T1000 (cell line): ENCODE measurements around the gene SF3A1.
A peak's percentile ranks its signal among the peaks of the same experiment; 100 is the strongest.

Experiments
- DNase-seq: peaks from one replicate; lab custom pipeline; 2025; ENCODE audit warnings: mixed read lengths; lab: John Stamatoyannopoulos, UW

Gene SF3A1

DNA sequence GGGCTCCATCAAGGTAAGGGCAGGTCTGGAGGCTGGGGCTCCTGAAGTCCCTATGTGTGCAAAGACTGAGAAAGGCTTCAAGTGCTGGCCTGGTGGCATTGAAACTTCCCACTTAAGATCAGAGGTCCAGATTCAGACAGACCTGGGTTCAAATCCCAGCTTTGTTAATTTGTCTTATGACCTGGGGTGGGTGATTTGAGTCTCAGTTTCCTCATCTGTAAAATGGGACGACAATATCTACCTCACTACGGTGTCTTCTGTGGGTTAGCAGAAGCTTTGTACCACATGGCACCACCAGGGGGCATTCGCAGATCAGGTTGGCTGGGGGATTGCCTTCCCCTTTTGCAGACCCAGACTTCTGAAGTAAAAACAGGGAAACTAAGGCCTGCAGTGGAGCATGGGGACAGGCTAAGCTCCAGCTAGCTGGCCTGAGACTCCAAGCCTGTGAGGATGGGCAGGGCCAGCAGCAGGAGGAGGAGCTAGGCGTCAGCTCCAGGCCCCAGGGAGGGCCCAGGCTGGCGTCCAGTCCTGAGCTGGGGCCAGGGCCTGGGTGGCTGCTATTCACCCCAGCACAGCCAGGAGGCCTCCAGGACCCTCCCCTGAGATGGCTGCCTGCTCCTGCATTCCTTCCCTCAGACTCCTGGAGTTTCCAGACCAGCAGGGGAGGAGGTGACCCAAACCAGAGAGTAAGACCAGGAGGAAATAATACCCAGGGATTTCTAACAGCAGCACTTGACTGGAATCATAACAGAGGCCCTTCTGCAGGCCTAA lies 68.9 kb downstream of the SF3A1 start:
- DNase-seq: peak; percentile 65

DNA sequence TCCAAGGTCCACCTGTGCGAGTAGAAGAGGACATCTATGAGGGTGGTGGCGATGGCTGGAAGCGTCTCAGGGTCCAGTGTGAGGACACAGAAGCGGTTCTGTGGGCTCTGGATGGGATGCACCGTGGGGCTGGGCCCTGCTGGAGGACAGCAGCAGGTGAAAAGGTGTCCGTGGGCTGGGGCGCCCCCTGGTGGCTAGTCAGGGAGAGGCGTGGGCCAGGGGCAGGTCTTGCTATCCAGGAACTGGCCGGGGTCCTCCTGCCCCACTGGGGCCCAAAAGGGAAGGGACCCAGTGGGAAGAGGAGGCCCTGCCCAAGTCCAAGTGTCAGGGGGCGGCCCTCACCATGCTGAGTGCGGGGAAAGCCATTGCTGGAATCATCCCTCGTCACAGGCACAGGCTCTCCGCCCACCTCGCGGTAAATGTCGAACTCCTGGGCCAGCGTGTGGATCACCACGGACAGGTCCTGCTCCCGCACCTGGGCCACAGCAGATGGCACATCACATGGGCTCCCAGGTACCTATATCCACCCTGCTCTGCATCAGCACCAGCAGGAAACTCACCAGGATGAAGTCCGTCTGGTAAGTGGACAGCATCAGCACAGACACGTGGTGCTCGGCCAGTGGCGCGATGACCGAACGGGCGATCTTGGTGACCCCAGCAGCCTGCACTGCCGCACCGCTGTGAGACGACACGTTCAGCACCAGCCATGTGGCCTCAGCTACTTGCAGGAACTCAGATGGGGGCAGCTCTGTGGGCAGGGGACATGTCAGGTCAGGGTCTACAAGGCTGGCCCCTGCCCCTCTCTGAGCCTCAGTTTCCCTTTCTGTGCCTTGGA lies 69.7 kb downstream of the SF3A1 start:
- DNase-seq: peak; percentile 40

DNA sequence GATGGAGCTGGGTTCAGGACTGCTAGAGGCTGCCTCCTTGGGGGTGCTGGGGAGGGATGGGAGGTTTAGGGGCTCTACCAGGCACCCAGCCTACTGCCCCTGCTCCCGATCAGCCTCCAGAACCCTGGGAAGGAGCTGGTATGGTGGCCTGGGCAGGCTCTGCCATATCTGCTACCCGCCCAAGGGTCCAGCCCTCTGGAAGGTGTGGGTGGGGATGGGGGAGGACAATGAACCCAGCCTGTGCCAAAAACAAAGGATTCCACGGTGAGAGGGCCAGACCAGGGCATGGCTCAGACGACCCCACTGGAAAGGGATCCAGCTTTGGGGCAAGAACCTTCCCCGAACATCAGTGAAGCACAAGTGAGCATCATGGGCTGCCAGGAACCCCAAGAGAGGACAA lies 70.4 kb downstream of the SF3A1 start:
- DNase-seq: no peak

DNA sequence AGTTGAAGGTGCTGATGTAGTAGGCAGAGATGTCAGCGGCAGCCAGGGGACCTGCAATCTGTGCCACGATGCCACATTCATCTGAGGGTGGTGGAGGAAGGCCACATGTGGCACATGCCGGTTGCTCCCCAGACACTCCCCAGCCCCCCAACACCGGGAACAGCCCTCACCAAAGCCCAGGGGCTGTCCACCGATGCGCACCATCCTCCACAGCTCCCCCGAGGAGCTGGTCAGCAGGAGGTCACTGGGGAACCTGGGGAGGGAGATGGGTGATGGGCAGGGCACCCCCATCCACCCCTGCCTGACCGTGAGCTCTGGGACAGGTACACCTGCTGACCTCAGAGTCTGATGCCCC lies 70.9 kb downstream of the SF3A1 start:
- no peak for DNase-seq

DNA sequence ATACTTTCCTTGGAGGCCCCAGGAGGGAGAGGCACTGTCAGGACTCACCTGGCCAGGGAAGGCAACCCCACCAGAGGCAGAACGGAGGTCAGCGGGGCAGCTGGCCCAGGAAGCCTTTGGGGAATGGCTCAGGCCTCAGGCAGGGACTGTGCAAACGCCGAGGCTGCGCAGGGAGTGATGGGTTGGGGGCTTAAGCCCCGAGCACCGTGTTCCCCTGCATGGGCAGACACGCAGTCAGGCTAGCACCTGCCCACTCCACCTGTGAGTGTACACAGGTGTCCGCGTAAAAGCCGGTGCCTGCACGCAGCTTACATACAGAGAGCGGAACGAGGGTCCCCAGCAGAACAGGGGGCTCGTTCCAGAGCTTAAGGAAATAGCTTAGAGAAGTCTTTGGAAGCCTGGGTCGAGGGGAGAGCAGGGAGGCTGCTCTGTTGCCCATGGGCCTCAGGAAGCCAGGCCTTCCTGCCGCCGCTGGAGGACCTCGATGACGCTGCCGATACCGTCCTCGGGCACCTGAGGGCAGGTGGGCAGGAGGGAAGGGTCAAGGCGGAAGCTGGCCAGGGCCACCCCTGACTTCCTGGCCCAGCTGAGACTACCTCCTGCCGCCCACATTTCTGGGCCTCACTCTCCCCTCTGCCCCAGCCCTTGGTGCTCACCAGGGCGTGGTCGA lies 71.4 kb downstream of the SF3A1 start:
- no peak for DNase-seq

DNA sequence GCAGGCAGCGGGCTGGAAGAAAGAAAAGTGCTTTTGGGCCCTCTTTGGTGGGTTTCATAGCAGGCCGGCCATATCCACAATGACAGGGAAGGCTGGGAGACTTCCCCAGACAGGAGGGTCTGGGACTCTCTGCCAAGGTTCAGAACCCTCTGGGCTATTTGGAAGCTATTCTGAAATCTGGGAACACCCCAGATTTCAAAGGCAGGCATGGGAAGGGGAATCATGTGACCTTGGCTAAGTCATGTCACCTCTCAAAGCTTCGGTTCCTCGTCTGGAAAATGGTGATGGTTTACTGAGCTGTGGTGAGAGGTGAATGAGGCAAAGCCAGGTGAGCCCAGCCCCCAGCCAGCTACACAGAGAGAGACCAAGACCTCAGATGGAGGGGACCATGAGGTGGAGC lies 72.0 kb downstream of the SF3A1 start:
- no peak for DNase-seq

DNA sequence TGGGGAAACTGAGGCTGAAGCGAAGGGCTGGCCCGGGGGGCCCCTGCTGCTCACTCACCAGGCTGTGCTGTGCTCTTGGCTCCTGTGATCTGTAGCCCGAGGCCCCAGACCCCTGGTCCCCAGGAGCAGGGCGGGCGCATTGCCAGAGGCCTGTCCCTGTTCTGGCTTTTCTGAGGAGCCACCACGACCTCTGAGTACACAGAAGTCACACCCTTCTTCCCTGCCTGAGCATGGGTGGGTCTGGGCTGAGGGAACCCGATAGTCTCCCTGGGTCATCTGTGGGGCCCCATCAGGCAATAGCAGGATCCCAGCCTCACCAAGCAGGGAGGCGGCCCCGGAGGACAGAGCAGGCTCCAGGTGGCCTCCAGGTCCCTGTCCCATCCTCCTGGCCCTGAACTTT lies 72.5 kb downstream of the SF3A1 start:
- no peak for DNase-seq

DNA sequence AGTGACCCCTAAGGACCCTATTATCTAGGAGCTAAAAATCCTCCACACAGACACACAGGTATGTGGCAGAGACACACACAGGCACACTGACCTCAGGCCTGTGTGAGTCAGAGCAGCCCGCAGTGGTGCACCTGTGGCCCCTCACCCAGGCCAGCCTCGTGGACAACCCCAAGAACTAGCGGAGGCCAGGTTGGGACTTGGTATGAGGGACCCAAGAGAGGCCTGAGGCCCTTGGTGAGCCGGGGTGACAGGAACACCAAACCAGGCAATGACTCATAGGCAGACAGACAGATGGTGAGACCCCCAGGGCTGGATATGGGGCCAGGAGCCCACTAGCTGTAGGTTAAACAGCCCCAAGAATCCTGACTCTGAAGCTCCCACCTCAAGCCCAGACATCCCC lies 73.4 kb downstream of the SF3A1 start:
- no peak for DNase-seq

DNA sequence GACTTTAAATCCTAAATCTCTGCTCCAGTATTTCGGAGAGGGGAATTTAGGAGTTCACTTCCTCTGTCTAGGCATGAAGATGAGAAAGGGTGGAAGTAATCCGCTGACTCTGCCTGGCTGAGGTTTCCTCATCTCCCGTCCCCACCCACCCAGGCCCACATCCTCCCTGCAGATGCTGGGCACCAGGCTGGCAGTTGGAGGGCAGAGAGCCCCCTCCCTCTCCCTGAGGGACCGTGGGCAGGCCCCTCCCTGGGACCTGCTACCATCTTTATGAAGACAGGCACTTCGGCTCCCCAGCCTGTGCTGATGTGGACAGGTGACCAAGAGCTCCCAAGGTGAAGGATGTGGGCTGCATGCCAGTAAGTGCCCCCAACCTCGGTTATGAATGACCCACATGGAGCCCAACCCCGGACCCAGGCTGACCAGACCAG lies 74.1 kb downstream of the SF3A1 start:
- DNase-seq: no peak
